Cardiac muscle cell (in vitro differentiated cells and primary cell): Measurements from ENCODE around the gene KCNN2. TPM values are rescaled to one million over a fixed set of nuclear protein-coding genes. Genes with fewer than 3 reads are reported as not detected.

Source experiments
- DNase-seq, 2 donors: peaks; one replicate each; pipeline versions ENCODE4 v3.0.0 to v3.0.0-alpha.2; 2010 to 2017; ENCODE audit warnings: low read depth in 1 of 2, low spot score in 1 of 2
- H3K27ac ChIP-seq: fragments of 200-600 bp; sonication (generic); 2 replicates; pipeline ENCODE4 v1.5.1; 2016
- H3K27me3 ChIP-seq: fragments of 200-600 bp; sonication (generic); 2 replicates; pipeline ENCODE4 v1.6.0; 2016; ENCODE audit warnings: control low read depth
- H3K36me3 ChIP-seq: fragments of 200-600 bp; sonication (generic); 2 replicates; pipeline ENCODE4 v1.5.1; 2016; ENCODE audit warnings: control low read depth
- H3K4me1 ChIP-seq: fragments of 200-600 bp; sonication (generic); 2 replicates; pipeline ENCODE4 v1.8.1; 2017; ENCODE audit warnings: low read depth, mild to moderate bottlenecking, mixed run types
- H3K4me3 ChIP-seq: fragments of 200-600 bp; sonication (generic); 2 replicates; pipeline ENCODE4 v1.5.1; 2016; ENCODE audit warnings: mild to moderate bottlenecking
- H3K9me3 ChIP-seq: fragments of 200-600 bp; sonication (generic); 2 replicates; pipeline ENCODE4 v1.5.1; 2017; ENCODE audit warnings: low read depth, mild to moderate bottlenecking, control low read depth
- CTCF ChIP-seq: IDR thresholded peaks from 2 replicates; pipeline ENCODE4 v1.5.1; 2012; ENCODE audit warnings: low read depth, mild to moderate bottlenecking, low read length
- polyA plus RNA-seq: library from polyadenylated mRNA; unstranded; fragments of >200 nt; fragmentation: Nextera tagmentation; extraction: Ambion mirVana; gene quantifications from 2 replicates; pipeline ENCODE4 v1.2.1, GENCODE V29; 2016
- total RNA-seq: library from RNA; depleted of rRNA; stranded (reverse); fragments of >200 nt; gene quantifications from 2 replicates; pipeline ENCODE4 v1.2.3, GENCODE V29; 2016

Gene KCNN2
- total and polyA plus RNA-seq, 2 experiments from 2014 or later: 13.5 to 44.9 TPM

GRCh38 chr5:114377946-114378345, 16.1 kb downstream of the KCNN2 start:
- Histone ChIP-seq H3K27me3 (no peaks in the 10 kb centered on the region), H3K27ac (no peak overlapping the region), H3K9me3 (no peaks in the 10 kb centered on the region), H3K36me3 (no peaks in the 10 kb centered on the region), H3K4me3 (no peak overlapping the region), H3K4me1 (no peaks in the 10 kb centered on the region)
- TF ChIP-seq CTCF: no peak
- DNase-seq: no peak

GRCh38 chr5:114380721-114381120, 18.9 kb downstream of the KCNN2 start:
- H3K9me3 ChIP-seq: no peaks in the 10 kb centered on the region
- no peak overlapping the region for H3K4me3 ChIP-seq
- TF ChIP-seq CTCF: no peak
- no peaks in the 10 kb centered on the region for H3K27me3 ChIP-seq
- H3K27ac ChIP-seq: no peak overlapping the region
- no peaks in the 10 kb centered on the region for H3K4me1 ChIP-seq
- no peaks in the 10 kb centered on the region for H3K36me3 ChIP-seq
- no peak for DNase-seq

- H3K36me3 ChIP-seq: no peaks in the 10 kb centered on the region
- no peaks in the 10 kb centered on the region for H3K4me1 ChIP-seq
- H3K4me3 ChIP-seq: no peak overlapping the region
- DNase-seq: no peak
- TF ChIP-seq CTCF: no peak
- no peaks in the 10 kb centered on the region for H3K9me3 ChIP-seq
- no peaks in the 10 kb centered on the region for H3K27me3 ChIP-seq
- H3K27ac ChIP-seq: no peak overlapping the region
These were observed 25.6 kb downstream of the KCNN2 start for GRCh38 chr5:114387433-114387832.

- no peak for TF ChIP-seq CTCF
- Histone ChIP-seq H3K36me3 (no peaks in the 10 kb centered on the region), H3K4me1 (no peaks in the 10 kb centered on the region), H3K9me3 (no peaks in the 10 kb centered on the region), H3K4me3 (no peak overlapping the region), H3K27ac (no peak overlapping the region), H3K27me3 (no peaks in the 10 kb centered on the region)
- DNase-seq: no peak
These were observed 28.6 kb downstream of the KCNN2 start for GRCh38 chr5:114390431-114390830.

GRCh38 chr5:114391321-114391720, 29.5 kb downstream of the KCNN2 start:
- Histone ChIP-seq H3K9me3 (no peaks in the 10 kb centered on the region), H3K36me3 (no peaks in the 10 kb centered on the region), H3K27ac (no peak overlapping the region), H3K27me3 (no peaks in the 10 kb centered on the region), H3K4me1 (no peaks in the 10 kb centered on the region), H3K4me3 (no peak overlapping the region)
- TF ChIP-seq CTCF: no peak
- peak in 1 of 2 donors; percentile 8 for DNase-seq

- Histone ChIP-seq H3K9me3 (no peaks in the 10 kb centered on the region), H3K27me3 (no peaks in the 10 kb centered on the region), H3K4me3 (no peak overlapping the region), H3K27ac (no peak overlapping the region), H3K4me1 (no peaks in the 10 kb centered on the region), H3K36me3 (no peaks in the 10 kb centered on the region)
- no peak for DNase-seq
- TF ChIP-seq CTCF: no peak
These were observed 31.3 kb downstream of the KCNN2 start for GRCh38 chr5:114393159-114393558.
